GM19023 (cell line): ENCODE measurements around the gene TMEM208.

ENCODE experiments used
- ATAC-seq: cut with Tn5 transposase; IDR thresholded peaks from one replicate; pipeline ENCODE4 v1.9.1; 2021; ENCODE audit warnings: mild to moderate bottlenecking, moderate library complexity; ENCODE audit not compliant: unreplicated experiment

Gene TMEM208

GRCh38 chr16:67207249-67208091, 19.5 kb upstream of the TMEM208 start:
- no peak for ATAC-seq

DNA sequence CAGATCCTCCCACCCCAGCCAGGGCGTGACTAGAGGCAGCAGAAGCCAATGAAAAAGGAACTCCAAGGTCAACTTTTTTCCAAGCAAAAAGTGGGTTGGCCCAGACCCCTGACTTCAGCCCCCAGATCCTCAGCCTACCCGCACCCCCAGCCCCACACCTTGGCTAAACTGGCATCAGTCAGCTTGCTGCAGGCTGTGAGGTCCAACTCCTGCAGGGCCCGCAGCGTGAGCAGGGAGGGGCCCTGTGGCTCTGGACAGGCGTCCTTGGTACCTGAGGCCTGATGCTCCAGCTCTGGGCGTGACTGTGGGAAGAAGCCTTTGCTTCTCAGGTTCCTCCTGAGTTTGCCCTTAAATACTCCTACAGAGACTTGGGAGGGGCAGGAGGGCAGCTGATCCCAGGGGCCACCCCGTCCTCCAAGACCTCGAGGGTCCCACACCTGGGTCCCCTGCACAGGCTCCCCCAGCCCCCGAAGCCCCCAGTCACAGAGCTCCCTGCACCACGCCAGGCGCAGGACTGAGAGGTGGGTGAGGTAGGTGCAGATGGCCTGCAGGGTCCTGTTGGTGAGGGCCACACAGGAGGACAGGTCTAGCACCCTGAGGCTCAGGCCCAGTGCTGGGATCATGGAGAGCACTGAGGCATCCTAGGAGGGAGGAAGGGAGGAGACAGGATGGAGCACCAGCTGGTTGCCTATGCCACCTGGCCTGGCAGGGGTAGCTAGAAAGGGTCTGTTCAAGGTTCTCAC, 18.6 kb upstream of the TMEM208 start:
- ATAC-seq = no peak

GRCh38 chr16:67209565-67209964, 17.4 kb upstream of the TMEM208 start:
- ATAC-seq = no peak

DNA sequence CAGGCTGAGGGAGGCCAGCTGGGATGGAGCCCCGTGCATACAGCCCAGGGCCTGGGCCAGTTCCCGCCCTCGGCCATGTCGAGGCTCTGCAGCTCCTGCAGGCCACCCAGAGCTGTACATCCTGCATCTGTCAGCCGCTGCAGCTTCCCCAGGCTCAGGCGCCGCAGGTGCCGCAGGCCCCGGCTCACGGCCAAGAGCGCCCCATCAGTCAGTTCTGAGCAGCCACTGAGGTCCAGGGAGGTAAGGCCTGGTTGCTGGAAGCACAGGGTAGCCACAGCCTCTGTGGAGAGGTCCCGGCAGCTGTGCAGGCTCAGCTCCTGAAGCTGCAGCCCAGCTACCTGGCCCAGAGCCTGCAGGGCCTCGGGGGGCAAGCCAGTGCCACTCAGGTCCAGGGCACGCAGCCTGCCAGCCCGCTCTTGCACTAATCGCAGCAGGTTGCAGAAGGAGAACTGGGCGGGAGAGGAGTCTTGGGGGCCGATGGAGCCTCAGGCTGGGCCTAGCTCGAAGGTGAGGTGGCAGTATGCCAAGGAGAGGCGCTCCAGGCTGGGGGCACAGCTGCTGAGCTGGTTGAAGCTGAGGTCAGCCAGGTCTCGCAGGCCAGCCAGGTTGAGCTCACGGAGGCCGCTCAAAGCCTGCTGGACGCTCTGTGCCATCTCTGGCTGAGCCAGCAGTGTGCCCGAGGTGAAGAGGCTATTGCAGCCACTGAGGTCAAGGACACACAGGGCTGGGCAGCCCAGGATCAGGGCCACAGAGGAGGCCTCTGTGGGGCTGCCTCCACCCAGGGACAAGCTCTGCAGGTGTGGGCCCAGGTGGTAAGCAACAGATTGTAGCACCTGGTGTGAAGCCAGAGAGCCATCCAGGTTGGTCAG, 16.6 kb upstream of the TMEM208 start:
- no peak for ATAC-seq

DNA sequence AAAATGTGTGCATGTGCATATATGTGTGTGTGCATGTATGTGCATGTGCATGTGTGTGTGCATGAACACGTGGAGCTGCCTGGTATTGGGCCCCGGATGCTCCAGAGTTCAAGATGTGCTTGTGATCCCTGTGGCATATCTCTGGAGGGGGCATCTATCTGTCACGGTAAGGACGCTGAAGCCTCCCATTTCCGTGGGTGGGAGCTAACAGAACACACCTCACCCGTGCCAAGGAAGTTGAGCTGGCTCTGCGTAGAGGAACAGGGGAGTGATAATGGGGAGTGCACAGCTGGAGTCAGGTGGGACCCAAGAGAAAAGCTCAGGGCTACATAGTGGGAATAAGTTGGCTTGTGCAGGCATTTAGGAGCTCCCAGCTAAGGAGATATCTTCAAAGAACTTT, 15.3 kb upstream of the TMEM208 start:
- no peak for ATAC-seq

DNA sequence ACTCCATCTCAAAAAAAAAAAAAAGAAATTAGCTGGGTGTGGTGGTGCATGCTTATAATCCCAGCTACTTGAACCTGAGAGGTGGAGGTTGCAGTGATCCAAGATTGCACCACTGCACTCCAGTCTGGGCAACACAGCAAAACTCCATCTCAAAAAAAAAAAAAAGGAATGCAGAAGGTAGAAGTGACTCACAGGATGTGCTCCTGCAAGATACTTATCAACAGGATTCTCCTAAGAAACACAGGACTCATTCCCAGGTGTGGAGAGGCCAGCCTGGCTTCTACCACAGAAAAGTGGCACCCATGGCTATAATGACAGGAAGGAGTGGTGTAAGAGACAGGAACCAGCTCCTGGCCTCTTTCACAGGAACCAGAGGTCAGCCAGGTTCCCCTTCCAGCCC, 14.2 kb upstream of the TMEM208 start:
- ATAC-seq = no peak

- ATAC-seq = no peak
These were observed 13.5 kb upstream of the TMEM208 start for GRCh38 chr16:67213197-67214019.

DNA sequence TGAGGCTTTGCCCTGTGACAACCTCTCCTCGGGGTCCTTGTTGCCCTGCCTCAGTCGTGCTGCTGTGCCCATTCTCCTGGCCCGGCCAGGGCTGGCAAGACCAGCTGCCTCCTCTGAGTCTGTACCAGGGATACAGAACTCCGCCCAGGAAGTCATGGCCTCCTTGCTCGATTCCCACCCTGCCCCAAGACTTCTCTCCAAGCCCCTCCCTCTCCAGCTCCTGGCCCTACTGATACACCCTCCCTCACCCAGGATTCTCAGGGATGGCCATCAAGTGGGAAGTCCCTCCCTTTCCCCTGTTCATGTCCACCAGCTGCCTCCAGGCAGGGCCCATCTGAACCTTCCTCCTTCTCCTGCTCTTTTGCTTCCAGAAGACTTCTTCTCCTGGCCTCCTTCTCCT, 11.2 kb upstream of the TMEM208 start:
- no peak for ATAC-seq

- ATAC-seq = no peak
These were observed 10.1 kb upstream of the TMEM208 start for GRCh38 chr16:67216612-67217490.

GRCh38 chr16:67223992-67224391, 2.9 kb upstream of the TMEM208 start:
- no peak for ATAC-seq

- ATAC-seq = peak; percentile 1
These were observed 581 bp upstream of the TMEM208 start for GRCh38 chr16:67226295-67226803.

DNA sequence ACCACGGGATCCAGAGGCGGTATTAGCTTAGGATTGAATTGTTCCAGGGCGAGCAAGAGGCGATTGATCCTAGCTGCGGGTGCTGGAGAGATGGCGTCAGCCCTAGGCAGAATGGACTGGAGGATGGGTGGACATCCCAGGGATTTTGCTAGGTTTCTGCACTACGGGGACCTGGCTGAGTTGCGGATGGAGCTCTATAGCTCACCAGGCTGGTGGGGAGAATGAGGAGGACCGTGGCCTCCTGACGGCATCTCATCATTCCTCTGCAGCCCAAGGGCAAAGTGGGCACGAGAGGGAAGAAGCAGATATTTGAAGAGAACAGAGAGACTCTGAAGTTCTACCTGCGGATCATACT, 614 bp downstream of the TMEM208 start:
- no peak for ATAC-seq

DNA sequence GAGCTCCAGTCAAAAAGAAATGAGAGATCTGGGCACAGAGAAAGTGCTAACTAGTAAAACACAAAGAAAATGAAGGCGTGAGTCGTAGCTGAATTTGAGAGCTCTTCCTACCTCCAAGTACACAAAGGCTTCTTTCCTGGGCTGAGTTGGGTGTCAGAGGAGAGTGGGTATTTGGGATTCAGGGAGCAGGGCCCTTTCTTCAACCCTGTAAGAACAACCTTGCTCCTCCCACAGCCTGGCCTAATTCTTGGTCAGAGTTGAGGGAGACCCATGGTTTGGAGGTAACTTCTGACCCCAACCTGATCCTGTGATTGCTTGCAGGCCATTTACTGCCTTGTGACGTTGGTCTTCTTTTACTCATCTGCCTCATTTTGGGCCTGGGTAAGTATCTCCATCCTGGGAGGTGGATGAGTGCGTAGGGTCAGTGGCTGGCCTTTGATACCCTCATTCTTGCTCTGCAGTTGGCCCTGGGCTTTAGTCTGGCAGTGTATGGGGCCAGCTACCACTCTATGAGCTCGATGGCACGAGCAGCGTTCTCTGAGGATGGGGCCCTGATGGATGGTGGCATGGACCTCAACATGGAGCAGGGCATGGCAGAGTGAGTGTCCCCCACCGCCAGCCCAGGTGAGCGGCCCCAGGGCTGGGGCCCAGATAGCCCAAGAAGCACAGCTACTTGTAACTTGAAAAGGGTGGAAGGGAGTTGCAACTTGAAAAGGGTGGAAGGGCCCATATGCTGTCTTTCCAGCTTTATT, 1.3 kb downstream of the TMEM208 start:
- ATAC-seq = no peak

- no peak for ATAC-seq
These were observed 2.0 kb downstream of the TMEM208 start for GRCh38 chr16:67228905-67229304.

DNA sequence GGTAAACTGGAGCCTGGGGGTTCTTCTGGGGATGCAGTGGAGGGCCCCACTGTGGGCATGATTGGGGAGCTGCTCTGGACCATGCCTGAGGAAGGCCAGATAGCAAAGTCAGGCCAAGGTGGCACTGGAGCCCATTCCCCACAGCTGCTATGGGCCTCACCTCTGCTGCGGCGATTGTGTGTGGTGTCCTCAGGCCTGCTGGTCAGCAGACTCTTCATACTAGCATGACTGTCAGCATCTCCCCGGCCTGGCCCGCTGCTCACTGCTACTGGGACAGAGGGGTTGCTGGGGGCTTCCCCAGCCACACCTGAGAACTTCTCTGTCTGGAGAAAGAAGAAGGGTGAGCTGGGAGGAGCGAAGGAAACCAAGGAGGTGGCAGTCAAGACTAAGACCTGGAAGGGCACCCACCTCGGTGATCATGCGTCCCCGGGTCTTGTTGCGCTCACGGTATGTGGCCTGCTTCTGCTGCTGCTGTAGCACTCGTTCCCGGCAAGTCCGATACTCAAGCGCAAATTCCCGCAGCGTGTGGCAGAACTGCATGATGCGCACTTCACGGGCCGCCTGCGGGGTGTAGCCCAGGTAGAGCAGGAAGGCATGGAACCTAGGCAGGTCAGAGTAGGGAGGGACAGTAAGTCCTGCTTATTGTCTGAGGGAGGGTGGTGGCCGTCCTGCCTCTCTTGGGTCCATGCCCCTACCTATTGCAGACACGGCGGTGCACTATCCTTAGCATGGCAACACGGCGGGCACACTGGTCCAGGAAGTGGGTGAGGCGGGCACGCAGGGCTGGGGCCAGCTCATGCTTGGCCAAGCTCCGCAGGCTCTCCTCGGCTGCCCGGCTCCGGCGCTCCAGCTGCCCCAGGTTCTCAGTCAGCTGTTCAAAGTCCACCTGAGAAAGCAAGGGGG, 3.2 kb downstream of the TMEM208 start:
- ATAC-seq = no peak

DNA sequence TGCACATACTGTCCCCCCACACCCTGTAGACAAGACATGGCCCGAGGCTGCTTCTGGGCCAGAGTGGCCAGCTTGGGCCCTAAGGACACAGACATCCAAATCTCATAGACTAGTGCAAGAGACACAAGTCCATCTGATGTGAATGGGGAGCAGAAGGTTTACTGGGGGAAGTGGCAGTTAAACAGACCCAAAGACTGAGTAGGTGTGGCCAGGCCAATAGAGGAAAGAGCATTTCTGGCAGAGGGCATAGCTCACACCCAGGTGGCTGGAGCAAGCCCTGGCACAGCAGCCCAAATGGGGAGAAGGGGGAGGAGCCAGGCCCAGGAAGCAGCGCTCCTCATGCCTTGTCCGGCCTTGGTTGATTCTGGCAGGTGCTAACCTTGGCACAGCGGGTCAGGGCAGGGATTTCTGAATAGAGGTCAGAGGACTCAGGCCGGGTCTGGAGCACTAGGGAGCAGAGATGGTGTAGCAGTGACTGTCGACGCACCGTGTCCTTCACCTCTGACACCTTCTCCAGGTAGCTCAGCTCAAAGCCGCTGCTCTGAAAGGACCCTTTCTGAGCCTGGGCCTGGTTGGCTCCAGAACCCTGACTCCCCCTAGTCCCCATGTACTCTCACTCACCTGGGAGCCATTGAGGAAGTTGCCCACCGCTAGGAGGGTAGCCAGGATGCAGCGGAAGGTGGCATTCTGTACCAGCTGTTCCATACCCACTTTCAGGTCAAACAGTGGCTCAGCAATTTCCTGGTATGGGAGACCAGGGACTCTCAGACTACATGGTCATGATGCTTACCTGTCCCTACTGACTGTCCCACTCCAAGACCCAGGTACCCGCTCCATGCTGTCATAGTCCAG, 4.1 kb downstream of the TMEM208 start:
- no peak for ATAC-seq

DNA sequence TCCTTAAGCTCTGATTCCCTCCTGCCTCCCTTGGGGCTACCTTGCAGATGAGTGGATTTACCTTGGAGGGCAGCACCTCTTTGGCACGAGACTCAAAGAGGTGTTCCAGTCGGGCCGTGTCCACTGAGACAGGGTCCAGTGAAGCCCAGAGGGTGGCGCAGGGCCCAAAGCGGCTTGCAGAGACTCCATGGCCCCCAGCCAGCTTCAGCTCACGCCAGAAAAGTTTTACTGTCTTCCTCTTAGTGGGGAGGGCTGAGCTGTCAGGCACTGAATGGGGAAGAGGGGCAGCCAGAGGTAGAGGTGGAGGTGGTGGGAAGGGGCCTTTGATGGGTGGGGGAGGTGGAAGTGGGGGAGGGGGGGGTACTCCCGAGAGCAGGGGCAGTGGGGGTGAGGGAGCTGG, 6.7 kb downstream of the TMEM208 start:
- no peak for ATAC-seq
